ENCODE measurements around the gene PPP1R3C. TPM values are rescaled to one million over a fixed set of nuclear protein-coding genes. Genes with fewer than 3 reads are reported as not detected.

Gene PPP1R3C
- total and polyA plus RNA-seq, 2 of the 4 experiments (the other 2 are of a cell fraction), result 17.4 to 62.9 TPM

DNA sequence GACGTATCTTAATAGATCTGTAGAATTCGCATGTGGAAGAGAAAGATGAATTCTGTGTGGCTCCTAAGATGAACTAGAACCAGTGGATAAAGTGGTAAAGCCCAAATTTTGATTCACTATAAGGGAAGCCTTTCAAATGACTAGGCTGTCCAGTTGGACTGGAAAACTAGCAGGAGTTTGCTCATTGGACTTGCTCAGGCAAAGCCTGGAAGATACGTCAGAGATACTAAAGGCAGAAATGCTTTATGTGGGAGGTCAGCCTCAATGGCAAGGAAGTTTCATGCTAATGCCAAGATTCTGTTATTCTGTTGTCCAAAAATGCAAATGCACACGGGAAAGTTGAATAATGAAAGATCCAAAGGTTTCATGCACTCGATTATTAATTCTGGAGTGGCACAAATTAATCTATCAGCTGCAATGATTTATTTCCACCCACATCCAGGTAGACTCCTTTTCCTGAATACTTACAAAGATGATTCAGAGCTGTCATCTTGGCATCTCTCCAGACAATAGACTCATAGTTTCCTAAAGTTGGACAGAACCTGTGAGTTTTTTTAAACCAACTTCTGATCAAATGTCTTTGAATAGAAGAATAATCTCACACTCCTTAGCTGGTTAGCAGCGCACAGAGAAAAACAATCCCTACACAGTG lies 20.5 kb upstream of the PPP1R3C start:
- Histone ChIP-seq H2BK20ac (ENCODE audit: low read depth, low read length) (peak overlapping the region; percentile 58), H3K27ac (ENCODE audit: insufficient read depth, low read length) (no peak overlapping the region; the same call in 1 of the 2 replicates), H3K18ac (ENCODE audit: low read depth, low read length) (peak overlapping the region; percentile 90; the same call in 1 of the 2 replicates), H2BK120ac (ENCODE audit: low read depth, low read length) (peak overlapping the region; percentile 58), H3K9ac (ENCODE audit: low read depth, low read length) (no peak overlapping the region), H3K79me1 (ENCODE audit: low read depth in 1 of 2, low read length in 2 of 2) (no peaks in the 10 kb centered on the region), H4K20me1 (ENCODE audit: insufficient read depth, low read length) (no peaks in the 10 kb centered on the region), H3K36me3 (ENCODE audit: control insufficient read depth, insufficient read depth, low read length) (no peaks in the 10 kb centered on the region), H3K14ac (replicated peaks; ENCODE audit: low read depth, low read length) (no peak overlapping the region), H3K9me3 (ENCODE audit: control insufficient read depth, insufficient read depth, low read length) (no peaks in the 10 kb centered on the region), H2AFZ (replicated peaks; ENCODE audit: low read length, poor library complexity) (no peak overlapping the region), H4K8ac (ENCODE audit: low read depth in 2 of 2, low read length in 2 of 2) (peak overlapping the region; percentile 0 to 11; a peak in 3 of 4 replicates), H3K4me2 (ENCODE audit: low read depth, low read length) (no peak overlapping the region), H3K27me3 (ENCODE audit: control insufficient read depth, insufficient read depth, low read length) (no peaks in the 10 kb centered on the region), H3K4me3 (ENCODE audit: insufficient read depth, low read depth, low read length) (no peak overlapping the region), H3K9me1 (ENCODE audit: insufficient read depth, low read length) (peaks cover 10% of the 10 kb centered on the region), H2BK5ac (ENCODE audit: low read depth, low read length, poor library complexity, severe bottlenecking) (peak overlapping the region; percentile 72), H2BK15ac (ENCODE audit: low read depth, low read length) (peak overlapping the region; percentile 76; the same call in 2 of the 3 replicates), H3K4me1 (ENCODE audit: control insufficient read depth, insufficient read depth, low read length) (peaks cover 12% of the 10 kb centered on the region), H4K91ac (ENCODE audit: insufficient read depth, low read depth, low read length) (peak overlapping the region; percentile 42; the same call in 1 of the 2 replicates), H3K4ac (ENCODE audit: low read depth, low read length) (peak overlapping the region; percentile 5; the same call in 1 of the 2 replicates), H2AK9ac (replicated peaks; ENCODE audit: low read depth, low read length, poor library complexity) (no peak overlapping the region), H2AK5ac (ENCODE audit: low read depth, low read length) (0 out of 2 replicates have a peak overlapping the region, but pooled peaks have one; percentile 32), H3K56ac (ENCODE audit: extremely low read depth, insufficient read depth, low read length) (no peak overlapping the region), H4K5ac (ENCODE audit: low read depth, low read length) (peak overlapping the region; percentile 75; the same call in 1 of the 2 replicates), H3K23ac (ENCODE audit: low read depth, low read length) (no peak overlapping the region)
- no TSS peak for BruUV-seq (replicated peaks)
- in situ Hi-C loops (cut with MboI; ENCODE audit: low sequenced_read_pairs), result no loop called here
- dilution Hi-C loops (cut with HindIII; ENCODE audit: low sequenced_read_pairs, unreplicated experiment), result no loop called here
- ChIA-PET CTCF (interaction anchor here (0.6 kb wide), 1 partner anchor 29 kb away, joined by 3 read pairs; no protein-coding TSS in a partner anchor), POLR2A (ENCODE audit: unreplicated experiment) (no interaction called here)
- ATAC-seq (ENCODE audit: low read depth) (no peak), DNase-seq (peak; percentile 77)
- 94% methylated on average over 3 of the region's 6 CpGs; no CpG with 5 or more reads in 1 of the 2 experiments for WGBS, 2 experiments (ENCODE audit: extremely low coverage in 2 of 2, insufficient read length in 1 of 2)
- intact Hi-C loops (cut with micrococcal nuclease), result no loop called here
- TF ChIP-seq CTCF (conservative IDR thresholded peaks at IDR 0.05; ENCODE audit: low read depth, low read length) (no peak), RCOR1 (IDR thresholded peaks at IDR 0.05; ENCODE audit: insufficient replicate concordance, low read length) (no peak), CEBPB (IDR thresholded peaks at IDR 0.05; ENCODE audit: low read depth, low read length) (no peak), MAZ (IDR thresholded peaks at IDR 0.05; ENCODE audit: borderline replicate concordance, low read depth, low read length) (no peak), MXI1 (IDR thresholded peaks at IDR 0.05; ENCODE audit: borderline replicate concordance, low read depth, low read length) (no peak), CHD1 (IDR thresholded peaks at IDR 0.05; ENCODE audit: low read depth, low read length) (no peak), RFX5 (IDR thresholded peaks at IDR 0.05; ENCODE audit: low read depth, low read length) (no peak), RAD21 (IDR thresholded peaks at IDR 0.05; ENCODE audit: low read length) (no peak), SMC3 (IDR thresholded peaks at IDR 0.05; ENCODE audit: low read depth, low read length) (no peak), FOS (IDR thresholded peaks at IDR 0.05; ENCODE audit: low read depth, low read length) (no peak), BHLHE40 (IDR thresholded peaks at IDR 0.05; ENCODE audit: low read depth, low read length) (no peak), NFE2L2 (IDR thresholded peaks at IDR 0.05; ENCODE audit: low read depth, low read length) (no peak)
- TF ChIP-seq, protein P1, sequence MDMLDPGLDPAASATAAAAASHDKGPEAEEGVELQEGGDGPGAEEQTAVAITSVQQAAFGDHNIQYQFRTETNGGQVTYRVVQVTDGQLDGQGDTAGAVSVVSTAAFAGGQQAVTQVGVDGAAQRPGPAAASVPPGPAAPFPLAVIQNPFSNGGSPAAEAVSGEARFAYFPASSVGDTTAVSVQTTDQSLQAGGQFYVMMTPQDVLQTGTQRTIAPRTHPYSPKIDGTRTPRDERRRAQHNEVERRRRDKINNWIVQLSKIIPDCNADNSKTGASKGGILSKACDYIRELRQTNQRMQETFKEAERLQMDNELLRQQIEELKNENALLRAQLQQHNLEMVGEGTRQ (IDR thresholded peaks at IDR 0.05; ENCODE audit: low read depth, low read length), result no peak
- TF ChIP-seq, protein P2, sequence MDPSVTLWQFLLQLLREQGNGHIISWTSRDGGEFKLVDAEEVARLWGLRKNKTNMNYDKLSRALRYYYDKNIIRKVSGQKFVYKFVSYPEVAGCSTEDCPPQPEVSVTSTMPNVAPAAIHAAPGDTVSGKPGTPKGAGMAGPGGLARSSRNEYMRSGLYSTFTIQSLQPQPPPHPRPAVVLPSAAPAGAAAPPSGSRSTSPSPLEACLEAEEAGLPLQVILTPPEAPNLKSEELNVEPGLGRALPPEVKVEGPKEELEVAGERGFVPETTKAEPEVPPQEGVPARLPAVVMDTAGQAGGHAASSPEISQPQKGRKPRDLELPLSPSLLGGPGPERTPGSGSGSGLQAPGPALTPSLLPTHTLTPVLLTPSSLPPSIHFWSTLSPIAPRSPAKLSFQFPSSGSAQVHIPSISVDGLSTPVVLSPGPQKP (IDR thresholded peaks at IDR 0.05; ENCODE audit: borderline replicate concordance, low read depth, low read length), result no peak
